KMS-11 (cell line): ENCODE measurements around the gene TMEM182.

Experiments
- H2AFZ ChIP-seq: fragments of 200-600 bp; sonication (generic); 2 replicates; pipeline ENCODE4 v1.6.1; 2016; ENCODE audit warnings: antibody characterized with exemption, mixed run types, low read depth
- H3K27ac ChIP-seq: fragments of 200-600 bp; sonication (generic); 2 replicates; pipeline ENCODE4 v1.6.1; 2016; ENCODE audit warnings: mild to moderate bottlenecking, mixed run types
- H3K27me3 ChIP-seq: fragments of 200-600 bp; sonication (generic); 2 replicates; pipeline ENCODE4 v1.6.1; 2017; ENCODE audit warnings: mild to moderate bottlenecking, low read depth, mixed run types, moderate library complexity; ENCODE audit not compliant: insufficient read depth
- H3K36me3 ChIP-seq: fragments of 200-600 bp; sonication (generic); 2 replicates; pipeline ENCODE4 v1.6.1; 2017; ENCODE audit warnings: mild to moderate bottlenecking, mixed run types; ENCODE audit not compliant: insufficient read depth
- H3K4me1 ChIP-seq: fragments of 200-600 bp; sonication (generic); 2 replicates; pipeline ENCODE4 v1.6.1; 2016; ENCODE audit warnings: mild to moderate bottlenecking, low read depth, mixed run types; ENCODE audit not compliant: poor library complexity, severe bottlenecking
- H3K4me2 ChIP-seq: fragments of 200-600 bp; sonication (generic); 2 replicates; pipeline ENCODE4 v1.7.0; 2016; ENCODE audit warnings: mild to moderate bottlenecking, mixed run types
- H3K4me3 ChIP-seq: fragments of 200-600 bp; sonication (generic); IDR thresholded peaks from 2 replicates; pipeline ENCODE4 v1.6.1; 2017; ENCODE audit warnings: low read depth, low read length, mixed read lengths; ENCODE audit not compliant: insufficient read depth
- H3K79me2 ChIP-seq: fragments of 200-600 bp; sonication (generic); 2 replicates; pipeline ENCODE4 v1.6.1; 2016; ENCODE audit warnings: low read depth, mixed run types; ENCODE audit not compliant: insufficient read depth
- H3K9ac ChIP-seq: fragments of 200-600 bp; sonication (generic); 2 replicates; pipeline ENCODE4 v1.6.1; 2016; ENCODE audit warnings: mild to moderate bottlenecking, mixed run types
- H4K20me1 ChIP-seq: fragments of 200-600 bp; sonication (generic); 2 replicates; pipeline ENCODE4 v1.6.1; 2016; ENCODE audit warnings: mild to moderate bottlenecking, mixed run types; ENCODE audit not compliant: insufficient read depth
- TF ChIP-seq, protein P1 (sequence below): fragments of 200-600 bp; sonication (generic); conservative IDR thresholded peaks from 2 replicates; pipeline ENCODE4 v1.6.1; 2017; ENCODE audit warnings: low read depth, mild to moderate bottlenecking, antibody characterized with exemption, low read length, moderate library complexity, mixed read lengths

TMEM182 gene

DNA sequence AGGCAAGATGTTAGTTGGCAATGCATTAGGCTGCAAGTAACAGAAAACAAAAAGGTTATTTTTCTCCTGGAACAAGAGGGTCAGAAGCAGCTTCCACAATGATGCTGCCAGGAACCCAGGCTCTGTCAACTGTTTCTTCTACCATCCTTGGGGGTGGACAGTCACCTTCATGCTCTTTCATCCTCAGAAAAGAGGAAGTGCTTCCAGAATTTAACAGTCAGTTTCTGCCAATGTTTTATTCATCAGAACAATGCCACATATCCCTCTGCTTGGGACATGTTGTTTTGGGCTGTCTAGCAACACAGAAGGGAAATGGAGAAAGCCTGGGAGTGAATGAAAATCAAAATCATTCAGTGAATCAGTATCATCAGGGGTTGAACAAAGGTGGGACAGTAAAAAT lies 7.1 kb downstream of the TMEM182 start:
- no peak overlapping the region for H3K4me3 ChIP-seq
- H2AFZ ChIP-seq: no peak overlapping the region
- no peaks in the 10 kb centered on the region for H3K4me1 ChIP-seq
- no peaks in the 10 kb centered on the region for H4K20me1 ChIP-seq
- H3K27me3 ChIP-seq: no peaks in the 10 kb centered on the region
- no peak overlapping the region for H3K27ac ChIP-seq
- no peaks in the 10 kb centered on the region for H3K36me3 ChIP-seq
- no peaks in the 10 kb centered on the region for H3K79me2 ChIP-seq
- TF ChIP-seq, protein P1, sequence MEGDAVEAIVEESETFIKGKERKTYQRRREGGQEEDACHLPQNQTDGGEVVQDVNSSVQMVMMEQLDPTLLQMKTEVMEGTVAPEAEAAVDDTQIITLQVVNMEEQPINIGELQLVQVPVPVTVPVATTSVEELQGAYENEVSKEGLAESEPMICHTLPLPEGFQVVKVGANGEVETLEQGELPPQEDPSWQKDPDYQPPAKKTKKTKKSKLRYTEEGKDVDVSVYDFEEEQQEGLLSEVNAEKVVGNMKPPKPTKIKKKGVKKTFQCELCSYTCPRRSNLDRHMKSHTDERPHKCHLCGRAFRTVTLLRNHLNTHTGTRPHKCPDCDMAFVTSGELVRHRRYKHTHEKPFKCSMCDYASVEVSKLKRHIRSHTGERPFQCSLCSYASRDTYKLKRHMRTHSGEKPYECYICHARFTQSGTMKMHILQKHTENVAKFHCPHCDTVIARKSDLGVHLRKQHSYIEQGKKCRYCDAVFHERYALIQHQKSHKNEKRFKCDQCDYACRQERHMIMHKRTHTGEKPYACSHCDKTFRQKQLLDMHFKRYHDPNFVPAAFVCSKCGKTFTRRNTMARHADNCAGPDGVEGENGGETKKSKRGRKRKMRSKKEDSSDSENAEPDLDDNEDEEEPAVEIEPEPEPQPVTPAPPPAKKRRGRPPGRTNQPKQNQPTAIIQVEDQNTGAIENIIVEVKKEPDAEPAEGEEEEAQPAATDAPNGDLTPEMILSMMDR: no peak
- no peak overlapping the region for H3K4me2 ChIP-seq
- no peak overlapping the region for H3K9ac ChIP-seq

DNA sequence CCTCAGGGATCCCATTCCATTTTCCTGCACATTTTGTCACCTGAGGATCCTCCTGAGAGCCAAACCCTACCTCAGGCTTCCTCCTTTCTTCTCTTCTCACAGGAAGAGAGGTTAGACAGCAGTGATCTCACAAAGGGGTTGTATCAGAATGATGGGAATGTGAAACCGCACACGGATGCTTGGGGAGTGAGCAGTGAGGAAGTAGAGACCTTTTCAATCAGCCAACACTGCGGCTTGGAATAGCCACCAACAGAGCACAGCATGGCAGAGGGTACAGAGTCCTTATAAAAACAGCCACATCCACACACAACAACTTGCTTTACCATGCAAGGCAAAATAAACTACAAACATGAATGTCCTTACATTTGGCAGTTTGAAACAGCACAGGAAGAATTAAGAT lies 8.7 kb downstream of the TMEM182 start:
- no peak overlapping the region for H3K4me2 ChIP-seq
- H3K27me3 ChIP-seq: no peaks in the 10 kb centered on the region
- H2AFZ ChIP-seq: no peak overlapping the region
- no peaks in the 10 kb centered on the region for H3K79me2 ChIP-seq
- no peaks in the 10 kb centered on the region for H3K36me3 ChIP-seq
- no peak overlapping the region for H3K27ac ChIP-seq
- no peak overlapping the region for H3K4me3 ChIP-seq
- H4K20me1 ChIP-seq: no peaks in the 10 kb centered on the region
- H3K9ac ChIP-seq: no peak overlapping the region
- H3K4me1 ChIP-seq: no peaks in the 10 kb centered on the region
- TF ChIP-seq, protein P1: no peak

DNA sequence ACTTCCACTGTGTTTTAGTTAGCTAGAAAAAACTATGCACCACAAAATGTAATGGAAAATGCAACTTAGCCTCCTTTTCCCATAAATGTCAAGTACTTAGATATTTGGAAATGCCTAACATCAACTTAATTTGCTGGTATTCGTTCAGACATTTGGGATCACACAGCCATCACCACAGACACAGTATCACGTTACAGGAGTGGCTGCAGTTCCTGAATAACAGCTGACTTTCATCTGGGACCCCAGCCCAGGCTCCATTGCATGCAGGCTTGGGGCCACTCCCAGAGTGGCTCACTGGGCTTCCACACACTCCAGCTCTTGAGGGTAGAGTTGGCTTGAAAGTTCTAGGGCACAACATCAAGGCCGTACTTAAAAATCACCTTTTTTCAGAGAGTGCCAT lies 9.3 kb downstream of the TMEM182 start:
- no peaks in the 10 kb centered on the region for H4K20me1 ChIP-seq
- H3K4me2 ChIP-seq: no peak overlapping the region
- no peak overlapping the region for H3K27ac ChIP-seq
- no peaks in the 10 kb centered on the region for H3K79me2 ChIP-seq
- no peak overlapping the region for H2AFZ ChIP-seq
- no peak overlapping the region for H3K9ac ChIP-seq
- H3K4me1 ChIP-seq: no peaks in the 10 kb centered on the region
- H3K27me3 ChIP-seq: no peaks in the 10 kb centered on the region
- H3K36me3 ChIP-seq: no peaks in the 10 kb centered on the region
- H3K4me3 ChIP-seq: no peak overlapping the region
- TF ChIP-seq, protein P1: no peak

DNA sequence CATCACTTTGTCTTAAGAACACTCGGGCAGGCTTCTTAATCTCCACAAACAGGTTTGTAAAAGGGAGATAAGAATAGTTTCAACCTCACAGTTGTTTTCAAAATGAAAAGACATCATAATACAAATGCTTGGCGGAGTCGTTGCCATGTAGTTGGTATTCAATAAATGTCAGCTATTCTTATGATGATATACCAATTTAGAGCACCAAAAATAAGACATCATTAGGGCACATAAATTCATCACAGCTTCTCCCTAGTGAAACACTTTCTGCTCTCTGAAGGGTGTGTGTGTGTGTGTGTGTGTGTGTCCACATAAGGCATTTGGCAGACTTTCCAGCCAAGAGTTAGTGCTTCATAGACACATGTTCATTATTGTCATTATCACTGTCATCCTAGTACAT lies 10.8 kb downstream of the TMEM182 start:
- Histone ChIP-seq H3K4me1 (no peaks in the 10 kb centered on the region), H3K4me3 (no peak overlapping the region), H3K9ac (no peak overlapping the region), H3K4me2 (no peak overlapping the region), H3K27me3 (no peaks in the 10 kb centered on the region), H2AFZ (no peak overlapping the region), H3K27ac (no peak overlapping the region), H3K79me2 (no peaks in the 10 kb centered on the region), H4K20me1 (no peaks in the 10 kb centered on the region), H3K36me3 (no peaks in the 10 kb centered on the region)
- TF ChIP-seq, protein P1: no peak
